Prostate gland (tissue), 2 donors: Measurements from ENCODE around the gene HMGA1. TPM values are rescaled to one million over a fixed set of nuclear protein-coding genes. Genes with fewer than 3 reads are reported as not detected.

Experiments
- DNase-seq: peaks from one replicate; pipeline ENCODE4 v3.0.0-alpha.2; 2019; ENCODE audit warnings: low spot score
- H3K27ac ChIP-seq, 2 donors: fragments of 200-600 bp; sonication (generic); 2 replicates each; pipeline ENCODE4 v1.5.1; 2017 to 2019
- H3K27me3 ChIP-seq: fragments of 200-600 bp; sonication (generic); replicated peaks from 2 replicates; pipeline ENCODE4 v1.5.1; 2019; ENCODE audit not compliant: insufficient read depth
- H3K36me3 ChIP-seq, 2 donors: fragments of 200-600 bp; sonication (generic); 1 replicate in 1 of 2; 2 replicates in 1 of 2; pipeline versions ENCODE4 v1.5.1 to v1.8.1; 2017 to 2019
- H3K4me1 ChIP-seq: fragments of 200-600 bp; sonication (generic); replicated peaks from 2 replicates; pipeline ENCODE4 v1.5.1; 2019
- H3K4me3 ChIP-seq, 2 donors: fragments of 200-600 bp; sonication (generic); 2 replicates each; pipeline ENCODE4 v1.5.1; 2017 to 2019
- H3K9me3 ChIP-seq: fragments of 200-600 bp; sonication (generic); 2 replicates; pipeline ENCODE4 v1.5.1; 2017
- POLR2A ChIP-seq: fragments of 450-650 bp; IDR thresholded peaks from one replicate; pipeline ENCODE4 v1.6.1; 2016; ENCODE audit warnings: antibody characterized with exemption, mild to moderate bottlenecking
- POLR2AphosphoS5 ChIP-seq: sonication (generic); formaldehyde crosslinking; IDR thresholded peaks from one replicate; pipeline ENCODE4 v1.6.1; 2017; ENCODE audit warnings: antibody characterized with exemption
- WGBS: methylation state at CpG from one replicate; pipeline ENCODE4 v1.1.5; 2018; 5-methylcytosine and 5-hydroxymethylcytosine counted together
- intact Hi-C: fragments of 100-400 bp; cut with DNase I; formaldehyde crosslinking; loops from one replicate; pipeline ENCODE4 v1.14.2; 2022
- total RNA-seq, 2 donors: library from RNA; depleted of rRNA; stranded (reverse); fragments of >200 nt; gene quantifications; one replicate each; pipeline ENCODE4 v1.1.0, GENCODE V29; 2016
- TF ChIP-seq, protein P1 (sequence below), 4 experiments: fragments of 200-600 bp in 2 of 4; fragments of 450-650 bp in 2 of 4; sonication (generic) in 2 of 4; IDR thresholded peaks; 1 replicate in 3 of 4; 2 replicates in 1 of 4; pipeline ENCODE4 v1.5.1; 2016 to 2019; ENCODE audit warnings: antibody characterized with exemption in 4 of 4, mild to moderate bottlenecking in 2 of 4, moderate library complexity in 2 of 4

HMGA1 gene
- total RNA-seq, 2 donors from 2014 or later, result 29.4 to 139 TPM

GRCh38 chr6:34195726-34196115, 41.0 kb upstream of the HMGA1 start:
- H3K4me1 ChIP-seq, result no peaks in the 10 kb centered on the region
- DNase-seq, result no peak
- no peaks in the 10 kb centered on the region for H3K36me3 ChIP-seq
- TF ChIP-seq, protein P1, sequence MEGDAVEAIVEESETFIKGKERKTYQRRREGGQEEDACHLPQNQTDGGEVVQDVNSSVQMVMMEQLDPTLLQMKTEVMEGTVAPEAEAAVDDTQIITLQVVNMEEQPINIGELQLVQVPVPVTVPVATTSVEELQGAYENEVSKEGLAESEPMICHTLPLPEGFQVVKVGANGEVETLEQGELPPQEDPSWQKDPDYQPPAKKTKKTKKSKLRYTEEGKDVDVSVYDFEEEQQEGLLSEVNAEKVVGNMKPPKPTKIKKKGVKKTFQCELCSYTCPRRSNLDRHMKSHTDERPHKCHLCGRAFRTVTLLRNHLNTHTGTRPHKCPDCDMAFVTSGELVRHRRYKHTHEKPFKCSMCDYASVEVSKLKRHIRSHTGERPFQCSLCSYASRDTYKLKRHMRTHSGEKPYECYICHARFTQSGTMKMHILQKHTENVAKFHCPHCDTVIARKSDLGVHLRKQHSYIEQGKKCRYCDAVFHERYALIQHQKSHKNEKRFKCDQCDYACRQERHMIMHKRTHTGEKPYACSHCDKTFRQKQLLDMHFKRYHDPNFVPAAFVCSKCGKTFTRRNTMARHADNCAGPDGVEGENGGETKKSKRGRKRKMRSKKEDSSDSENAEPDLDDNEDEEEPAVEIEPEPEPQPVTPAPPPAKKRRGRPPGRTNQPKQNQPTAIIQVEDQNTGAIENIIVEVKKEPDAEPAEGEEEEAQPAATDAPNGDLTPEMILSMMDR (IDR thresholded peaks at IDR 0.05), result no peak
- TF ChIP-seq POLR2AphosphoS5 (no peak), POLR2A (no peak)
- no peak overlapping the region for H3K4me3 ChIP-seq
- WGBS, result 42% methylated on average over 7 of the region's 7 CpGs
- intact Hi-C loops, result loop anchor here (1.0 to 5.0 kb wide), 3 partner anchors 53 to 412 kb away; partner anchors contain the start of gene SMIM29
- no peaks in the 10 kb centered on the region for H3K9me3 ChIP-seq
- no peak overlapping the region for H3K27ac ChIP-seq
- H3K27me3 ChIP-seq, result no peaks in the 10 kb centered on the region

GRCh38 chr6:34196116-34196832, 40.4 kb upstream of the HMGA1 start:
- H3K27ac ChIP-seq, result no peak overlapping the region
- intact Hi-C loops, result loop anchor here (1.0 to 5.0 kb wide), 3 partner anchors 53 to 411 kb away; partner anchors contain the start of gene SMIM29
- H3K27me3 ChIP-seq, result no peaks in the 10 kb centered on the region

GRCh38 chr6:34196833-34197195, 39.9 kb upstream of the HMGA1 start:
- Histone ChIP-seq H3K4me1 (no peaks in the 10 kb centered on the region), H3K4me3 (peak overlapping the region; percentile 32 to 41), H3K27me3 (no peaks in the 10 kb centered on the region), H3K9me3 (no peaks in the 10 kb centered on the region), H3K27ac (no peak overlapping the region), H3K36me3 (no peaks in the 10 kb centered on the region)
- TF ChIP-seq, protein P1 (IDR thresholded peaks at IDR 0.05), result no peak
- no peak for TF ChIP-seq POLR2AphosphoS5
- TF ChIP-seq POLR2A, result no peak
- DNase-seq, result no peak
- intact Hi-C loops, result loop anchor here (1.0 to 5.0 kb wide), 3 partner anchors 52 to 410 kb away; partner anchors contain the start of gene SMIM29
- 54% methylated on average over 9 of the region's 10 CpGs for WGBS

More at GRCh38 chr6:34196116-34196832, 40.4 kb upstream of the HMGA1 start:
- H3K36me3 ChIP-seq, result no peaks in the 10 kb centered on the region
- peak overlapping the region; percentile 32 to 41 for H3K4me3 ChIP-seq
- H3K9me3 ChIP-seq, result no peaks in the 10 kb centered on the region
- 9% methylated on average over 37 of the region's 54 CpGs for WGBS
- TF ChIP-seq, protein P1 (IDR thresholded peaks at IDR 0.05), result peak; percentile 91 to 98 (median 94)
- TF ChIP-seq POLR2A (peak; percentile 18), POLR2AphosphoS5 (peak; percentile 74)
- peak; percentile 79 for DNase-seq
- H3K4me1 ChIP-seq, result no peaks in the 10 kb centered on the region

DNA sequence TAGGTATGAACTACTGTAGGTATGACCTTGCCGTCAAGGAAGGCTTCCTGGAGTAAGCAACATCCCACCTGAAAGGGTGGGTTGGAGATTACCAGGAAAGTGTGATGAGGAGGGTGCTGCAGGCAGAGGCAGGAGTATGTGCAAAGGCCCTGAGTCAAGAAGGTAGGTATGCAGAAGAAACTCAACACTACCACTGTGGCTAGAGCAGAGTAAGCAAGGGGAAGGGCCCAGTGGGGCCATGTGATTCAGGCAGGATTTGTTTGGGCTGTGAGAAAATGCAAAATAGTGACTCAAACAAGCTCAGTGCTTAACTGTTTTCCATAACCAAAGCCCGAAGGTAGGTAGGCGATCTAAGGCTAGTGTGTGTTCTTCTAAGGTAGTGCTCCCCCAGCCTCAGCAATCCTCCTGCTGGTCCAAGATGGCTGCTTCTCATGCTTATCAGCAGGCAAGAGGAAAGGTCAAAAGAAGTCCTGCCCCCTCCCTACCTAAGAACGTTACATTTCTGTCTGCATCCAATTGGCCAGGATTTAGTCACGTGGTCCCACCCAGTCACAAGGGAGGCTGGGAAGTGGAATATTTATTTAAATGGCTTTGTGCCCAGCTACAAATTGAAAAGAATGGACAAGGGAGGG, 36.2 kb upstream of the HMGA1 start:
- no peaks in the 10 kb centered on the region for H3K27me3 ChIP-seq
- no peaks in the 10 kb centered on the region for H3K4me1 ChIP-seq
- no peak overlapping the region for H3K27ac ChIP-seq
- H3K9me3 ChIP-seq, result no peaks in the 10 kb centered on the region
- no peak overlapping the region for H3K4me3 ChIP-seq
- no peak for DNase-seq
- intact Hi-C loops, result no loop called here
- WGBS, result 44% methylated on average over 5 of the region's 5 CpGs
- no peaks in the 10 kb centered on the region for H3K36me3 ChIP-seq
- TF ChIP-seq, protein P1 (IDR thresholded peaks at IDR 0.05), result no peak
- TF ChIP-seq POLR2A (no peak), POLR2AphosphoS5 (no peak)
